HUES64 (cell line): ENCODE data around the gene RPS6KA5.
"Not testable (repeated sequence)": the region's sequence is repeated elsewhere in the genome, so short reads cannot be mapped to it uniquely, and the experiment has no call there.

Source experiments
- H3K27ac ChIP-seq: 2 replicates; pipeline ENCODE4 v1.7.0; 2013; ENCODE audit warnings: low read depth, low read length, inconsistent platforms
- H3K27me3 ChIP-seq: 2 replicates; pipeline ENCODE4 v1.6.1; 2013; ENCODE audit warnings: mild to moderate bottlenecking, low read length; ENCODE audit not compliant: insufficient read depth
- H3K36me3 ChIP-seq: 2 replicates; pipeline ENCODE4 v1.6.1; 2013; ENCODE audit warnings: mild to moderate bottlenecking, low read length; ENCODE audit not compliant: insufficient read depth
- H3K4me1 ChIP-seq: 2 replicates; pipeline ENCODE4 v1.6.1; 2013; ENCODE audit warnings: mild to moderate bottlenecking, low read length, moderate library complexity; ENCODE audit not compliant: insufficient read depth
- H3K4me3 ChIP-seq: 2 replicates; pipeline ENCODE4 v1.5.1; 2013; ENCODE audit warnings: mild to moderate bottlenecking, low read length, moderate library complexity
- H3K9ac ChIP-seq: 2 replicates; pipeline ENCODE4 v1.6.1; 2013; ENCODE audit warnings: mild to moderate bottlenecking, low read depth, low read length
- H3K9me3 ChIP-seq: 2 replicates; pipeline ENCODE4 v1.6.1; 2013; ENCODE audit warnings: low read depth, low read length; ENCODE audit not compliant: insufficient read depth
- WGBS: fragments of 150-250, 120-280 bp; methylation state at CpG from one replicate; pipeline ENCODE4 v1.1.7; 2013; ENCODE audit warnings: missing lambda C conversion rate; 5-methylcytosine and 5-hydroxymethylcytosine counted together

Gene RPS6KA5

GRCh38 chr14:90866833-90867232 lies 193.6 kb downstream of the RPS6KA5 start:
- H3K27me3 ChIP-seq, result no peaks in the 10 kb centered on the region
- peaks cover 5% of the 10 kb centered on the region; the same call in 1 of the 2 replicates for H3K4me1 ChIP-seq
- H3K4me3 ChIP-seq, result no peak overlapping the region
- no peak overlapping the region for H3K9ac ChIP-seq
- H3K9me3 ChIP-seq, result no peaks in the 10 kb centered on the region
- H3K27ac ChIP-seq, result no peak overlapping the region
- no peaks in the 10 kb centered on the region for H3K36me3 ChIP-seq

- WGBS, result 98% methylated on average over 2 of the region's 2 CpGs
Measured at GRCh38 chr14:90864741-90865140, 195.7 kb downstream of the RPS6KA5 start.

DNA sequence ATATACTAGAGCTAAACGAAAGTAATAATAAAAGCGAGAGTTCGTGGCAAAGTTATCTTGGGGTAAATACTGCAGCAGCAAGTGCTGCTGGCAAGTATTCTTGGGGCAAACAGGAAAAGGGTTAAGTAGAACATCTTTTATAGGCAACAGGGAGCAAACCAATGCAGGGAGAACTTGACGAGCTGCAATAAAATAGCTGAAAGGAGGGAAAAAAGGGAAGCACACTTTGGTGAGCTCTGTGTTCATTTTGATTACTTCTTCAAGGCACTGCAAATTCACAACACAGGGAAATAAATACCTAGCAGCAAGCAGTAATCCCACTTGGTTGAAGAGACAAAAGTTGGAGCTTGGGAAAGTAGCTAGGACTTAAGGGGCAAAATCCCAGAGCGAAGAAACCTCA lies 201.9 kb downstream of the RPS6KA5 start:
- 94% methylated on average over 5 of the region's 5 CpGs for WGBS
- Histone ChIP-seq H3K27ac (no peak overlapping the region), H3K9me3 (no peaks in the 10 kb centered on the region), H3K36me3 (no peaks in the 10 kb centered on the region), H3K4me3 (no peak overlapping the region), H3K9ac (no peak overlapping the region), H3K4me1 (no peaks in the 10 kb centered on the region), H3K27me3 (no peaks in the 10 kb centered on the region)

More at GRCh38 chr14:90864741-90865140, 195.7 kb downstream of the RPS6KA5 start:
- Histone ChIP-seq H3K27ac (no peak overlapping the region), H3K9me3 (no peaks in the 10 kb centered on the region), H3K36me3 (no peaks in the 10 kb centered on the region), H3K9ac (no peak overlapping the region), H3K4me3 (no peak overlapping the region), H3K4me1 (peaks cover 5% of the 10 kb centered on the region; the same call in 1 of the 2 replicates), H3K27me3 (no peaks in the 10 kb centered on the region)

GRCh38 chr14:90857866-90858265 lies 202.6 kb downstream of the RPS6KA5 start:
- 96% methylated on average over 6 of the region's 6 CpGs for WGBS
- Histone ChIP-seq H3K4me3 (no peak overlapping the region), H3K27me3 (no peaks in the 10 kb centered on the region), H3K36me3 (no peaks in the 10 kb centered on the region), H3K9me3 (no peaks in the 10 kb centered on the region), H3K9ac (no peak overlapping the region), H3K4me1 (no peaks in the 10 kb centered on the region), H3K27ac (no peak overlapping the region)

GRCh38 chr14:90856115-90856514 lies 204.3 kb downstream of the RPS6KA5 start:
- not testable (repeated sequence) for H3K9me3 ChIP-seq, H3K27me3 ChIP-seq, H3K4me3 ChIP-seq, H3K36me3 ChIP-seq, H3K27ac ChIP-seq, H3K9ac ChIP-seq, H3K4me1 ChIP-seq
- 93% methylated on average over 5 of the region's 5 CpGs for WGBS

DNA sequence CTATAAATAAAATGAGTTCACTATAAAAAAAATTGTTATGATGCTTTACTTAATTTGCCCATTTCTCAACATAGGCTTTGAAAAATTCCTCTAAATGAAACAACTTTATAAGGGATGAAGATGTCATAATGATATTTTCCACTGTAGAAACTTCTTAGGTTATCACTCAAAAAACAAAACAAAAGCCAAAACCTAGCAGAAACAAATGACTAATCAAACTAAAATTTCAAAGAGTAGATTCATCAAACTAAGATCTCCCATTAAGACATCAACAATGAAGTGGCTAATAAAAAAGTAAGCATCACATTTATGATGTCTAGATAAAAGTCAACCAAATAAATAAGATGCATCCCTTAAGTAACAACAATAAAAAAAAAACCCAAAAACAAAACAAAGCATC lies 207.3 kb downstream of the RPS6KA5 start:
- peaks cover 13% of the 10 kb centered on the region for H3K4me1 ChIP-seq
- no peak overlapping the region for H3K9ac ChIP-seq

DNA sequence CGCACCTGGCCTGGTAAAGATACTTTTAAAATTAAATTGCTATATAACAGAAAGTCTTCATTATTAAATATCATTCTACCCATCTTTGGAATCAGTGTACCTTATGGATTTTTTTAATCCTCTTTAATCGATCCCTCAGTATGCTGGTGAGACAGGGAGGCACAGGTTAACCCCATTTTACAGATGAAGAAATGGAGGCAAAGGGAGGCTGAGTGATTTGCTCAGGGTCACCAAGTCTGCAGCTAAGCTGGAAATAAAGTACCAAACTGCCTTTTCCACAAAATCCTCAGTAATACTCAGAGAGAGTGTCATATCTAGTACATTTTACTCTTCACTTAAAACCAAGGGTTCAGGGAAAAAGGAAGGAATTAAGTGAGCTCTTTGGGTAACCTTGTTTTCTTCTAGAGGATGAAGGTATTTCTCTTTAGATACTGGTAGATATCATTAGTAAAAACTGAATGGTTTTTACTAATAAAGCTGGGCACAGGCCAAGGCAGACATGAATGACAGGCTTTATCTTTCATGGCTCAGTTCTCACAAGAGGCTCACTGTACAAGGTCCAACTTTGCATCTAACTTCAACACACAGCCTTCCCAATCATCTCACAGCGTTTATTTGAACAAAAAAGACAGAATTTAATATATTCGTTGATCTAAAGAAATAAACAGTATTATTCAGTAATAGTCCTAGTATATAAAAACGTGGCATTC lies 209.0 kb downstream of the RPS6KA5 start:
- Histone ChIP-seq H3K9ac (no peak overlapping the region), H3K4me1 (peaks cover 13% of the 10 kb centered on the region), H3K4me3 (no peak overlapping the region), H3K9me3 (no peaks in the 10 kb centered on the region), H3K27me3 (no peaks in the 10 kb centered on the region), H3K36me3 (no peaks in the 10 kb centered on the region), H3K27ac (no peak overlapping the region)
- 100% methylated on average over 3 of the region's 5 CpGs for WGBS

More for the DNA sequence above, 207.3 kb downstream of the RPS6KA5 start:
- no peaks in the 10 kb centered on the region for H3K27me3 ChIP-seq
- no peak overlapping the region for H3K4me3 ChIP-seq
- H3K36me3 ChIP-seq, result no peaks in the 10 kb centered on the region
- H3K27ac ChIP-seq, result no peak overlapping the region
- H3K9me3 ChIP-seq, result no peaks in the 10 kb centered on the region

- Histone ChIP-seq H3K4me3 (no peak overlapping the region), H3K9ac (peak overlapping the region; percentile 63), H3K27ac (no peak overlapping the region; the same call in 1 of the 2 replicates), H3K9me3 (no peaks in the 10 kb centered on the region), H3K4me1 (peaks cover 13% of the 10 kb centered on the region), H3K27me3 (no peaks in the 10 kb centered on the region), H3K36me3 (no peaks in the 10 kb centered on the region)
- 55% methylated on average over 3 of the region's 3 CpGs for WGBS
Measured at GRCh38 chr14:90850487-90850886, 210.0 kb downstream of the RPS6KA5 start.

DNA sequence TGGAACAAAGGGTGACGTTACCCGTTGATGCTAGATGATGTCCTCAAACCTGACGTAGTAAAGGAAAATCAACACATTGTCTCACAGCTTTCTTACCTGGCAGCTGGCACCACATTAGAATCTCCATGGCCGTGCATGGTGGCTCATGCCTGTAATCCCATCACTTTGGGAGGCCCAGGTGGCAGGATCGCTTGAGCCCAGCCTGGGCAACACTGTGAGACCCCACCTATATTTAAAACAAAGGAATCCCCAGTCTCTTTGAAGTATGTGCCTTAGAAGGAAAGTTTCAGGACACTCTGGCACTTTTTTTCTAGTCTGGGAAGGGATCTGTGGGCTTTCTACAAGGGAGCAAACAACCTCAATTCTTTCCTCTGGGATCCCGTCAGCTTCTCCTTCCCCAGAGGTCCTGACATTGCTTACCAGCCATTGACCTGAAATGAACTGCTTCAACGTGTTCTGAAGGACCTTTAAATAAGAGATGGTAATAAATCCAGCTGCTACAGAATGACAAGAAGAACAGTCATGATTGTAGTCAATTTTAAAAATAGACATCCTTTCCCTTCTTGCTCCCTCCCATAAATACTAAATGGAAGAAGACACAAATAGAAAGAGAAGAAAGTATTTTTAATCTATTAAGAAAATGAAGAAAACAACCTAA lies 210.5 kb downstream of the RPS6KA5 start:
- 84% methylated on average over 7 of the region's 7 CpGs for WGBS
- H3K4me1 ChIP-seq, result peaks cover 13% of the 10 kb centered on the region
- no peaks in the 10 kb centered on the region for H3K36me3 ChIP-seq

GRCh38 chr14:90848944-90849731 lies 211.3 kb downstream of the RPS6KA5 start:
- no peaks in the 10 kb centered on the region for H3K9me3 ChIP-seq
- H3K9ac ChIP-seq, result no peak overlapping the region
- H3K27me3 ChIP-seq, result no peaks in the 10 kb centered on the region
- no peak overlapping the region for H3K27ac ChIP-seq
- H3K4me1 ChIP-seq, result peaks cover 13% of the 10 kb centered on the region
- 93% methylated on average over 16 of the region's 17 CpGs for WGBS
- no peak overlapping the region for H3K4me3 ChIP-seq
- no peaks in the 10 kb centered on the region for H3K36me3 ChIP-seq

More for the DNA sequence above, 210.5 kb downstream of the RPS6KA5 start:
- Histone ChIP-seq H3K9ac (no peak overlapping the region), H3K27me3 (no peaks in the 10 kb centered on the region), H3K4me3 (no peak overlapping the region), H3K9me3 (no peaks in the 10 kb centered on the region), H3K27ac (no peak overlapping the region)

DNA sequence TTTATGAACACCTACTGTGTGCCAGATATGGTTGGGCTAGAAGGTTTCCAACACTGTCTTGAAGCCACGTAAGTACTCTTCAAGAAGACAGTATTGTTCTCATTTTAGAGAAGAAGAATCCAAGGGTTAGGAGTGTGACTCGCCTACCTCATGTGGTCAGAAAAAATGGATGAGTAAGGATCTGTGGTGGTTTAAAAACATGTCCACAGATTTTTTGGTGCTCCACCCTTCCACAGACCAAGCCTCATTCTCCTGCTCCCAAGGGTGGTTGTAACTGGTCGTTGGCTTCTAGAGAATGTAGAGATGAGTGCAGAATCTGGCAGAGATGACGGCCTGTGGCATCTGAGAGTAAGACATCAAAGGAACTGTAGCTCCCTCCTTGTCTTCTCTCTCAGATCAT lies 213.9 kb downstream of the RPS6KA5 start:
- H3K9ac ChIP-seq, result no peak overlapping the region
- H3K27me3 ChIP-seq, result no peaks in the 10 kb centered on the region
- no peaks in the 10 kb centered on the region for H3K36me3 ChIP-seq
- 90% methylated on average over 4 of the region's 4 CpGs for WGBS
- peaks cover 13% of the 10 kb centered on the region for H3K4me1 ChIP-seq
- no peaks in the 10 kb centered on the region for H3K9me3 ChIP-seq
- no peak overlapping the region for H3K27ac ChIP-seq
- H3K4me3 ChIP-seq, result no peak overlapping the region
